Measurements from ENCODE around the gene GZMH.

GRCh38 chr14:24607081-24607480 lies 2.4 kb downstream of the GZMH start:
- TF ChIP-seq CTCF (conservative IDR thresholded peaks at IDR 0.05; ENCODE audit: low read length) (no peak), EZH2phosphoT487 (IDR thresholded peaks at IDR 0.05; ENCODE audit: borderline replicate concordance, low read depth, low read length) (no peak)
